ENCODE measurements around the gene ZNF664.

- TF ChIP-seq CTCF (IDR thresholded peaks at IDR 0.05): no peak
- TF ChIP-seq POLR2A (IDR thresholded peaks at IDR 0.05; ENCODE audit: low read depth): no peak
Observed at GRCh38 chr12:124026755-124027745, 54.0 kb downstream of the ZNF664 start.
